CD4-positive, alpha-beta T cell (primary cell): ENCODE measurements around the gene MPRIP. TPM values are rescaled to one million over a fixed set of nuclear protein-coding genes. Genes with fewer than 3 reads are reported as not detected.

ENCODE experiments used
- ATAC-seq: fragments of 200-7000 bp; cut with Tn5 transposase; one replicate; pipeline ENCODE4 v1.10.0; 2022; ENCODE audit warnings: mild to moderate bottlenecking; ENCODE audit not compliant: poor library complexity
- CTCF ChIA-PET: fragments of 350-600 bp; sonication (Branson Sonifier 250); formaldehyde crosslinking; loops from one replicate; lab custom pipeline; 2021; ENCODE audit warnings: antibody characterized with exemption, inconsistent platforms; lab: Charles Lee
- POLR2A ChIA-PET: fragments of 350-600 bp; sonication (Branson Sonifier 250); formaldehyde crosslinking; loops from one replicate; lab custom pipeline; 2021; ENCODE audit warnings: antibody characterized with exemption, inconsistent platforms; lab: Charles Lee
- DNase-seq, 14 experiments: peaks; one replicate each; pipeline ENCODE4 v3.0.0-alpha.2; 2013 to 2020; ENCODE audit warnings: mixed read lengths in 2 of 14
- H3K27ac ChIP-seq, 2 donors: one replicate each; pipeline versions ENCODE4 v1.5.1 to v1.7.0; 2013; ENCODE audit warnings: low read length in 2 of 2, low read depth in 1 of 2, mild to moderate bottlenecking in 1 of 2
- H3K27me3 ChIP-seq, 2 experiments: 1 replicate in 1 of 2; 2 replicates in 1 of 2; pipeline versions ENCODE4 v1.6.1 to v1.7.0; 2013; ENCODE audit warnings: low read length in 2 of 2, control low read depth in 1 of 2, mild to moderate bottlenecking in 1 of 2, moderate library complexity in 1 of 2; ENCODE audit not compliant: insufficient read depth in 2 of 2, control insufficient read depth in 1 of 2
- H3K36me3 ChIP-seq: one replicate; pipeline ENCODE4 v1.6.1; 2013; ENCODE audit warnings: low read length, control low read depth; ENCODE audit not compliant: insufficient read depth
- H3K4me1 ChIP-seq: one replicate; pipeline ENCODE4 v1.6.1; 2013; ENCODE audit warnings: low read length, control low read depth; ENCODE audit not compliant: insufficient read depth
- H3K4me3 ChIP-seq: one replicate; pipeline ENCODE4 v1.5.1; 2013; ENCODE audit warnings: mild to moderate bottlenecking, low read length, moderate library complexity
- H3K9me3 ChIP-seq, 2 experiments: 1 replicate in 1 of 2; 2 replicates in 1 of 2; pipeline versions ENCODE4 v1.6.1 to v1.7.0; 2013; ENCODE audit warnings: low read length in 2 of 2, mild to moderate bottlenecking in 2 of 2, control low read depth in 1 of 2, moderate library complexity in 1 of 2; ENCODE audit not compliant: control insufficient read depth in 1 of 2, insufficient read depth in 1 of 2
- H3K27ac Mint-ChIP-seq: one replicate; pipeline ENCODE4 v1.8.0; 2020; ENCODE audit warnings: mixed read lengths
- H3K27me3 Mint-ChIP-seq: one replicate; pipeline ENCODE4 v1.8.0; 2021; ENCODE audit warnings: mixed read lengths
- H3K36me3 Mint-ChIP-seq: one replicate; pipeline ENCODE4 v1.8.0; 2021; ENCODE audit warnings: low read depth, mixed read lengths
- H3K4me1 Mint-ChIP-seq: one replicate; pipeline ENCODE4 v1.8.0; 2021; ENCODE audit warnings: low read depth, mixed read lengths
- H3K4me3 Mint-ChIP-seq: one replicate; pipeline ENCODE4 v1.8.0; 2020; ENCODE audit warnings: mild to moderate bottlenecking, mixed read lengths
- H3K9me3 Mint-ChIP-seq: one replicate; pipeline ENCODE4 v1.8.0; 2020; ENCODE audit warnings: mixed read lengths
- CTCF ChIP-seq: fragments of 200-600 bp; IDR thresholded peaks from one replicate; pipeline ENCODE4 v1.8.0; 2022; ENCODE audit warnings: antibody characterized with exemption, mild to moderate bottlenecking
- intact Hi-C, 2 experiments: fragments of 100-400 bp; cut with DNase I in 1 of 2; cut with micrococcal nuclease in 1 of 2; formaldehyde crosslinking; loops; one replicate each; pipeline versions ENCODE4 v1.15.1 to v1.9.0; 2023 to 2025; cut with DNase I, micrococcal nuclease
- total RNA-seq, 174 experiments: library from RNA in 2 of 174; stranded (reverse) in 2 of 174; gene quantifications; one replicate each; pipeline ENCODE4 v1.2.3 and lab custom pipeline; 2021 to 2026

Gene MPRIP
- total RNA-seq, 2 experiments from 2014 or later: 176 to 188 TPM

- no peak overlapping the region for H3K4me3 Mint-ChIP-seq
- H3K36me3 ChIP-seq: peaks cover 11% of the 10 kb centered on the region
- ChIA-PET CTCF (no interaction called here), POLR2A (no interaction called here)
- DNase-seq (no peak), ATAC-seq (no peak)
- H3K36me3 Mint-ChIP-seq: peaks cover 7% of the 10 kb centered on the region
- H3K4me3 ChIP-seq: no peak overlapping the region
- TF ChIP-seq CTCF: no peak
- H3K27me3 Mint-ChIP-seq: no peaks in the 10 kb centered on the region
- no peaks in the 10 kb centered on the region for H3K9me3 ChIP-seq
- H3K27me3 ChIP-seq: no peaks in the 10 kb centered on the region
- no peak overlapping the region for H3K27ac ChIP-seq
- intact Hi-C loops: no loop called here
- peaks cover 30% of the 10 kb centered on the region for H3K4me1 ChIP-seq
- peaks cover 58% of the 10 kb centered on the region for H3K4me1 Mint-ChIP-seq
- no peaks in the 10 kb centered on the region for H3K9me3 Mint-ChIP-seq
- peak overlapping the region; percentile 67 for H3K27ac Mint-ChIP-seq
These were observed 61.8 kb downstream of the MPRIP start for GRCh38 chr17:17104036-17104435.

GRCh38 chr17:17104494-17104893 lies 62.2 kb downstream of the MPRIP start:
- Histone ChIP-seq H3K36me3 (peaks cover 11% of the 10 kb centered on the region), H3K4me3 (no peak overlapping the region), H3K9me3 (no peaks in the 10 kb centered on the region), H3K4me1 (peaks cover 34% of the 10 kb centered on the region), H3K27me3 (no peaks in the 10 kb centered on the region), H3K27ac (no peak overlapping the region)
- ChIA-PET POLR2A (no interaction called here), CTCF (no interaction called here)
- H3K4me1 Mint-ChIP-seq: peaks cover 62% of the 10 kb centered on the region
- DNase-seq: no peak
- H3K27me3 Mint-ChIP-seq: no peaks in the 10 kb centered on the region
- intact Hi-C loops: no loop called here
- TF ChIP-seq CTCF: no peak
- peaks cover 7% of the 10 kb centered on the region for H3K36me3 Mint-ChIP-seq
- peak overlapping the region; percentile 67 for H3K27ac Mint-ChIP-seq
- H3K9me3 Mint-ChIP-seq: no peaks in the 10 kb centered on the region
- H3K4me3 Mint-ChIP-seq: no peak overlapping the region
- ATAC-seq: no peak

- Histone ChIP-seq H3K9me3 (no peaks in the 10 kb centered on the region), H3K27ac (no peak overlapping the region), H3K4me1 (peaks cover 48% of the 10 kb centered on the region), H3K27me3 (no peaks in the 10 kb centered on the region), H3K36me3 (peaks cover 8% of the 10 kb centered on the region), H3K4me3 (no peak overlapping the region)
- no peak for TF ChIP-seq CTCF
- no peak for DNase-seq
- intact Hi-C loops: no loop called here
- POLR2A ChIA-PET: no interaction called here
- no peak for ATAC-seq
- Mint-ChIP-seq H3K4me1 (peaks cover 77% of the 10 kb centered on the region), H3K9me3 (no peaks in the 10 kb centered on the region), H3K27me3 (no peaks in the 10 kb centered on the region), H3K36me3 (peaks cover 7% of the 10 kb centered on the region), H3K4me3 (no peak overlapping the region), H3K27ac (peak overlapping the region; percentile 67)
- CTCF ChIA-PET: no interaction called here
These were observed 63.7 kb downstream of the MPRIP start for GRCh38 chr17:17105976-17106375.
